ENCODE results near the gene ARMC5.

- TF ChIP-seq POLR2A (IDR thresholded peaks at IDR 0.05; ENCODE audit: low read depth, low read length) (no peak), POLR2AphosphoS5 (IDR thresholded peaks at IDR 0.05; ENCODE audit: low read depth, low read length) (no peak), TAF1 (IDR thresholded peaks at IDR 0.05; ENCODE audit: borderline replicate concordance, low read depth, low read length) (no peak)
Measured at GRCh38 chr16:31451681-31452351, 7.5 kb upstream of the ARMC5 start.
